ENCODE results near the gene TSPO.

- TF ChIP-seq CEBPZ (IDR thresholded peaks at IDR 0.05; ENCODE audit: borderline replicate concordance, low read depth, low read length) (no peak), CHD1 (IDR thresholded peaks at IDR 0.05; ENCODE audit: low read length) (no peak), POLR2AphosphoS2 (IDR thresholded peaks at IDR 0.05; ENCODE audit: low read length) (no peak), ZNF274 (IDR thresholded peaks at IDR 0.05; ENCODE audit: borderline replicate concordance, low read depth, low read length) (no peak), TCF15 (CRISPR knock-in tag; IDR thresholded peaks at IDR 0.05) (no peak), FOS (IDR thresholded peaks at IDR 0.05; ENCODE audit: extremely low read depth, insufficient read length) (no peak)
Measured at GRCh38 chr22:43202756-43203410, 51.5 kb downstream of the TSPO start.
